ENCODE data around the gene FGF6.

Gene FGF6

GRCh38 chr12:4433745-4434058, 11.9 kb downstream of the FGF6 start:
- Histone ChIP-seq H3K4me1 (ENCODE audit: control insufficient read depth, insufficient read depth, low read length, poor library complexity, severe bottlenecking) (no peaks in the 10 kb centered on the region), H3K27ac (ENCODE audit: low read depth, low read length, severe bottlenecking) (no peak overlapping the region), H3K9me3 (ENCODE audit: control insufficient read depth, low read length) (peaks cover 6% of the 10 kb centered on the region), H3K36me3 (ENCODE audit: control insufficient read depth, insufficient read depth, low read length) (no peaks in the 10 kb centered on the region), H3K4me3 (ENCODE audit: extremely low read depth, insufficient read depth, low read length, poor library complexity, severe bottlenecking) (no peak overlapping the region)
- 62 to 75% methylated on average over 2 to 3 of the region's 4 CpGs for WGBS, 2 experiments (ENCODE audit: insufficient coverage in 2 of 2)

- WGBS, 2 experiments (ENCODE audit: insufficient coverage in 2 of 2) = 60 to 73% methylated on average over 2 to 7 of the region's 9 CpGs
Observed at GRCh38 chr12:4432878-4433744, 12.5 kb downstream of the FGF6 start.

GRCh38 chr12:4431866-4432265, 13.7 kb downstream of the FGF6 start:
- H3K4me3 ChIP-seq (ENCODE audit: extremely low read depth, insufficient read depth, low read length, poor library complexity, severe bottlenecking) = no peak overlapping the region
- no peaks in the 10 kb centered on the region for H3K36me3 ChIP-seq (ENCODE audit: control insufficient read depth, insufficient read depth, low read length)
- H3K4me1 ChIP-seq (ENCODE audit: control insufficient read depth, insufficient read depth, low read length, poor library complexity, severe bottlenecking) = no peaks in the 10 kb centered on the region
- H3K9me3 ChIP-seq (ENCODE audit: control insufficient read depth, low read length) = peaks cover 6% of the 10 kb centered on the region
- 98 to 99% methylated on average over 5 to 7 of the region's 7 CpGs for WGBS, 2 experiments (ENCODE audit: insufficient coverage in 2 of 2)
- no peak overlapping the region for H3K27ac ChIP-seq (ENCODE audit: low read depth, low read length, severe bottlenecking)

More at GRCh38 chr12:4432878-4433744, 12.5 kb downstream of the FGF6 start:
- Histone ChIP-seq H3K4me3 (ENCODE audit: extremely low read depth, insufficient read depth, low read length, poor library complexity, severe bottlenecking) (no peak overlapping the region), H3K9me3 (ENCODE audit: control insufficient read depth, low read length) (peaks cover 6% of the 10 kb centered on the region), H3K36me3 (ENCODE audit: control insufficient read depth, insufficient read depth, low read length) (no peaks in the 10 kb centered on the region), H3K4me1 (ENCODE audit: control insufficient read depth, insufficient read depth, low read length, poor library complexity, severe bottlenecking) (no peaks in the 10 kb centered on the region), H3K27ac (ENCODE audit: low read depth, low read length, severe bottlenecking) (no peak overlapping the region)

- Histone ChIP-seq H3K4me1 (ENCODE audit: control insufficient read depth, insufficient read depth, low read length, poor library complexity, severe bottlenecking) (no peaks in the 10 kb centered on the region), H3K27ac (ENCODE audit: low read depth, low read length, severe bottlenecking) (no peak overlapping the region), H3K36me3 (ENCODE audit: control insufficient read depth, insufficient read depth, low read length) (no peaks in the 10 kb centered on the region), H3K9me3 (ENCODE audit: control insufficient read depth, low read length) (peaks cover 6% of the 10 kb centered on the region), H3K4me3 (ENCODE audit: extremely low read depth, insufficient read depth, low read length, poor library complexity, severe bottlenecking) (no peak overlapping the region)
- 82 to 93% methylated on average over 2 of the region's 4 CpGs for WGBS, 2 experiments (ENCODE audit: insufficient coverage in 2 of 2)
Observed at GRCh38 chr12:4431436-4431835, 14.2 kb downstream of the FGF6 start.

GRCh38 chr12:4424422-4424821, 21.2 kb downstream of the FGF6 start:
- Histone ChIP-seq H3K4me1 (ENCODE audit: control insufficient read depth, insufficient read depth, low read length, poor library complexity, severe bottlenecking) (no peaks in the 10 kb centered on the region), H3K27ac (ENCODE audit: low read depth, low read length, severe bottlenecking) (no peak overlapping the region), H3K4me3 (ENCODE audit: extremely low read depth, insufficient read depth, low read length, poor library complexity, severe bottlenecking) (no peak overlapping the region), H3K9me3 (ENCODE audit: control insufficient read depth, low read length) (no peaks in the 10 kb centered on the region), H3K36me3 (ENCODE audit: control insufficient read depth, insufficient read depth, low read length) (no peaks in the 10 kb centered on the region)
- WGBS, 2 experiments (ENCODE audit: insufficient coverage in 2 of 2) = 89 to 90% methylated on average over 6 of the region's 6 CpGs

- no peak overlapping the region for H3K27ac ChIP-seq (ENCODE audit: low read depth, low read length, severe bottlenecking)
- H3K36me3 ChIP-seq (ENCODE audit: control insufficient read depth, insufficient read depth, low read length) = no peaks in the 10 kb centered on the region
- no peak overlapping the region for H3K4me3 ChIP-seq (ENCODE audit: extremely low read depth, insufficient read depth, low read length, poor library complexity, severe bottlenecking)
- H3K9me3 ChIP-seq (ENCODE audit: control insufficient read depth, low read length) = no peaks in the 10 kb centered on the region
- H3K4me1 ChIP-seq (ENCODE audit: control insufficient read depth, insufficient read depth, low read length, poor library complexity, severe bottlenecking) = no peaks in the 10 kb centered on the region
- WGBS, 2 experiments (ENCODE audit: insufficient coverage in 2 of 2) = 93 to 95% methylated on average over 8 to 9 of the region's 11 CpGs
Observed at GRCh38 chr12:4423528-4424195, 22.0 kb downstream of the FGF6 start.

- no peaks in the 10 kb centered on the region for H3K4me1 ChIP-seq (ENCODE audit: control insufficient read depth, insufficient read depth, low read length, poor library complexity, severe bottlenecking)
- 85 to 92% methylated on average over 7 of the region's 9 CpGs for WGBS, 2 experiments (ENCODE audit: insufficient coverage in 2 of 2)
- H3K9me3 ChIP-seq (ENCODE audit: control insufficient read depth, low read length) = no peaks in the 10 kb centered on the region
- H3K36me3 ChIP-seq (ENCODE audit: control insufficient read depth, insufficient read depth, low read length) = no peaks in the 10 kb centered on the region
- no peak overlapping the region for H3K27ac ChIP-seq (ENCODE audit: low read depth, low read length, severe bottlenecking)
- H3K4me3 ChIP-seq (ENCODE audit: extremely low read depth, insufficient read depth, low read length, poor library complexity, severe bottlenecking) = no peak overlapping the region
Observed at GRCh38 chr12:4422985-4423384, 22.6 kb downstream of the FGF6 start.

- 33 to 44% methylated on average over 1 of the region's 4 CpGs for WGBS, 2 experiments (ENCODE audit: insufficient coverage in 2 of 2)
- Histone ChIP-seq H3K4me1 (ENCODE audit: control insufficient read depth, insufficient read depth, low read length, poor library complexity, severe bottlenecking) (no peaks in the 10 kb centered on the region), H3K9me3 (ENCODE audit: control insufficient read depth, low read length) (no peaks in the 10 kb centered on the region), H3K27ac (ENCODE audit: low read depth, low read length, severe bottlenecking) (no peak overlapping the region), H3K4me3 (ENCODE audit: extremely low read depth, insufficient read depth, low read length, poor library complexity, severe bottlenecking) (no peak overlapping the region), H3K36me3 (ENCODE audit: control insufficient read depth, insufficient read depth, low read length) (no peaks in the 10 kb centered on the region)
Observed at GRCh38 chr12:4421590-4422031, 24.0 kb downstream of the FGF6 start.

GRCh38 chr12:4420138-4420670, 25.4 kb downstream of the FGF6 start:
- WGBS, 2 experiments (ENCODE audit: insufficient coverage in 2 of 2) = 60 to 100% methylated on average over 1 of the region's 5 CpGs
- no peaks in the 10 kb centered on the region for H3K36me3 ChIP-seq (ENCODE audit: control insufficient read depth, insufficient read depth, low read length)
- H3K9me3 ChIP-seq (ENCODE audit: control insufficient read depth, low read length) = no peaks in the 10 kb centered on the region
- H3K4me3 ChIP-seq (ENCODE audit: extremely low read depth, insufficient read depth, low read length, poor library complexity, severe bottlenecking) = no peak overlapping the region
- no peak overlapping the region for H3K27ac ChIP-seq (ENCODE audit: low read depth, low read length, severe bottlenecking)
- H3K4me1 ChIP-seq (ENCODE audit: control insufficient read depth, insufficient read depth, low read length, poor library complexity, severe bottlenecking) = no peaks in the 10 kb centered on the region

GRCh38 chr12:4418913-4419312, 26.7 kb downstream of the FGF6 start:
- H3K27ac ChIP-seq (ENCODE audit: low read depth, low read length, severe bottlenecking) = no peak overlapping the region
- no peaks in the 10 kb centered on the region for H3K4me1 ChIP-seq (ENCODE audit: control insufficient read depth, insufficient read depth, low read length, poor library complexity, severe bottlenecking)
- no peak overlapping the region for H3K4me3 ChIP-seq (ENCODE audit: extremely low read depth, insufficient read depth, low read length, poor library complexity, severe bottlenecking)
- WGBS, 2 experiments (ENCODE audit: insufficient coverage in 2 of 2) = 97 to 100% methylated on average over 4 of the region's 5 CpGs
- H3K9me3 ChIP-seq (ENCODE audit: control insufficient read depth, low read length) = no peaks in the 10 kb centered on the region
- H3K36me3 ChIP-seq (ENCODE audit: control insufficient read depth, insufficient read depth, low read length) = no peaks in the 10 kb centered on the region

- no peaks in the 10 kb centered on the region for H3K9me3 ChIP-seq (ENCODE audit: control insufficient read depth, low read length)
- no peaks in the 10 kb centered on the region for H3K36me3 ChIP-seq (ENCODE audit: control insufficient read depth, insufficient read depth, low read length)
- 46 to 75% methylated on average over 4 of the region's 5 CpGs for WGBS, 2 experiments (ENCODE audit: insufficient coverage in 2 of 2)
- no peak overlapping the region for H3K27ac ChIP-seq (ENCODE audit: low read depth, low read length, severe bottlenecking)
- no peaks in the 10 kb centered on the region for H3K4me1 ChIP-seq (ENCODE audit: control insufficient read depth, insufficient read depth, low read length, poor library complexity, severe bottlenecking)
- H3K4me3 ChIP-seq (ENCODE audit: extremely low read depth, insufficient read depth, low read length, poor library complexity, severe bottlenecking) = no peak overlapping the region
Observed at GRCh38 chr12:4417936-4418335, 27.7 kb downstream of the FGF6 start.
